B cell (primary cell): ENCODE results near the gene LY9. TPM values are rescaled to one million over a fixed set of nuclear protein-coding genes. Genes with fewer than 3 reads are reported as not detected.

ENCODE experiments used
- ATAC-seq: fragments of 200-7000 bp; cut with Tn5 transposase; one replicate; pipeline ENCODE4 v1.10.0; 2021; ENCODE audit warnings: low read depth, mild to moderate bottlenecking, moderate number of reproducible peaks, moderate library complexity
- CTCF ChIA-PET: fragments of 350-600 bp; sonication (Branson Sonifier 250); formaldehyde crosslinking; loops from one replicate; lab custom pipeline; 2021; ENCODE audit warnings: antibody characterized with exemption, inconsistent platforms; lab: Charles Lee
- POLR2A ChIA-PET: fragments of 350-600 bp; sonication (Branson Sonifier 250); formaldehyde crosslinking; loops from one replicate; lab custom pipeline; 2021; ENCODE audit warnings: antibody characterized with exemption; lab: Charles Lee
- DNase-seq: peaks from one replicate; pipeline ENCODE4 v3.0.0; 2013
- H2AFZ ChIP-seq: 2 replicates; pipeline ENCODE4 v1.6.1; 2012; ENCODE audit warnings: mild to moderate bottlenecking, low read depth, low read length; ENCODE audit not compliant: insufficient read depth, poor library complexity, severe bottlenecking
- H3K27ac ChIP-seq, 2 donors: 1 replicate in 1 of 2; 2 replicates in 1 of 2; pipeline ENCODE4 v1.5.1; 2012 to 2013; ENCODE audit warnings: low read length in 2 of 2, mild to moderate bottlenecking in 2 of 2, moderate library complexity in 1 of 2
- H3K27me3 ChIP-seq, 4 experiments: fragments of 200-600 bp in 1 of 4; sonication (generic) in 1 of 4; replicated peaks in 1 of 4; 1 replicate in 2 of 4; 2 replicates in 2 of 4; pipeline versions ENCODE4 v1.6.1 to v1.7.0; 2013 to 2016; ENCODE audit warnings: low read length in 3 of 4, mild to moderate bottlenecking in 2 of 4, mixed read lengths in 1 of 4, moderate library complexity in 1 of 4; ENCODE audit not compliant: insufficient read depth in 4 of 4, control insufficient read depth in 3 of 4; ENCODE audit errors: control extremely low read depth in 1 of 4
- H3K36me3 ChIP-seq, 2 experiments: replicated peaks in 1 of 2; 1 replicate in 1 of 2; 2 replicates in 1 of 2; pipeline versions ENCODE4 v1.6.1 to v1.7.1; 2013; ENCODE audit warnings: low read length in 1 of 2; ENCODE audit not compliant: insufficient read depth in 2 of 2, control insufficient read depth in 1 of 2; ENCODE audit errors: control extremely low read depth in 1 of 2, extremely low read depth in 1 of 2
- H3K4me1 ChIP-seq, 2 donors: fragments of 200-600 bp in 1 of 2; sonication (generic) in 1 of 2; 1 replicate in 1 of 2; 2 replicates in 1 of 2; pipeline versions ENCODE4 v1.5.1 to v1.6.1; 2013 to 2017; ENCODE audit warnings: low read length in 2 of 2; ENCODE audit not compliant: control insufficient read depth in 2 of 2, insufficient read depth in 2 of 2
- H3K4me2 ChIP-seq: replicated peaks from 2 replicates; pipeline ENCODE3; 2012; ENCODE audit warnings: mild to moderate bottlenecking, low read depth, low read length; ENCODE audit not compliant: poor library complexity, severe bottlenecking
- H3K4me3 ChIP-seq, 5 experiments: fragments of 200-600 bp in 1 of 5; sonication (generic) in 1 of 5; 1 replicate in 3 of 5; 2 replicates in 2 of 5; pipeline versions ENCODE4 v1.5.1 to v1.7.0; 2011 to 2016; ENCODE audit warnings: low read length in 4 of 5, mild to moderate bottlenecking in 4 of 5, low read depth in 2 of 5, control low read depth in 1 of 5, moderate library complexity in 1 of 5; ENCODE audit not compliant: insufficient read depth in 1 of 5; ENCODE audit errors: control extremely low read depth in 1 of 5, extremely low read depth in 1 of 5
- H3K79me2 ChIP-seq: fragments of 200-600 bp; sonication (generic); one replicate; pipeline ENCODE4 v1.6.0; 2016; ENCODE audit warnings: low read length; ENCODE audit not compliant: control insufficient read depth, insufficient read depth
- H3K9ac ChIP-seq: fragments of 200-600 bp; sonication (generic); 2 replicates; pipeline ENCODE4 v1.6.1; 2017; ENCODE audit warnings: mild to moderate bottlenecking, low read length, moderate library complexity
- H3K9me3 ChIP-seq, 3 donors: one replicate each; pipeline versions ENCODE4 v1.6.1 to v1.7.1; 2013; ENCODE audit warnings: low read length in 2 of 3; ENCODE audit not compliant: control insufficient read depth in 2 of 3, insufficient read depth in 1 of 3; ENCODE audit errors: control extremely low read depth in 1 of 3
- H4K20me1 ChIP-seq: 2 replicates; pipeline ENCODE4 v1.6.0; 2012; ENCODE audit warnings: mild to moderate bottlenecking, low read length; ENCODE audit not compliant: insufficient read depth, control insufficient read depth, poor library complexity, severe bottlenecking
- H3K27ac Mint-ChIP-seq: one replicate; pipeline ENCODE4 v1.8.0; 2021; ENCODE audit warnings: mixed read lengths
- H3K27me3 Mint-ChIP-seq: one replicate; pipeline ENCODE4 v1.8.0; 2021; ENCODE audit warnings: mixed read lengths
- H3K4me1 Mint-ChIP-seq: one replicate; pipeline ENCODE4 v1.8.0; 2021; ENCODE audit warnings: mixed read lengths
- H3K4me3 Mint-ChIP-seq: one replicate; pipeline ENCODE4 v1.8.0; 2021; ENCODE audit warnings: mixed read lengths
- H3K9me3 Mint-ChIP-seq: one replicate; pipeline ENCODE4 v1.8.0; 2022; ENCODE audit warnings: mixed read lengths; ENCODE audit not compliant: insufficient read depth
- CTCF ChIP-seq: fragments of 200-600 bp; IDR thresholded peaks from one replicate; pipeline ENCODE4 v1.8.0; 2022; ENCODE audit warnings: antibody characterized with exemption, mild to moderate bottlenecking
- EZH2 ChIP-seq: IDR thresholded peaks from 2 replicates; pipeline ENCODE4 v1.6.1; 2012; ENCODE audit warnings: borderline replicate concordance, low read depth, mild to moderate bottlenecking, moderate library complexity, low read length; ENCODE audit not compliant: insufficient read depth, poor library complexity, severe bottlenecking
- WGBS: methylation state at CpG from one replicate; pipeline ENCODE4 v1.1.5; 2013; ENCODE audit warnings: missing lambda C conversion rate; ENCODE audit not compliant: insufficient coverage; 5-methylcytosine and 5-hydroxymethylcytosine counted together
- intact Hi-C: fragments of 100-400 bp; cut with micrococcal nuclease; formaldehyde crosslinking; loops from one replicate; pipeline ENCODE4 v1.10.0; 2022
- polyA plus RNA-seq: library from polyadenylated mRNA; depleted of rRNA; stranded (reverse); fragments of >200 nt; gene quantifications from 2 replicates; pipeline ENCODE4 v1.2.3, GENCODE V29; 2012
- total RNA-seq, 2 donors: library from RNA; stranded (reverse); fragments of 120-200 nt in 1 of 2; gene quantifications; 1 replicate in 1 of 2; 2 replicates in 1 of 2; pipeline versions ENCODE4 v1.2.3 to v1.2.4, GENCODE V29; 2013 to 2022

Gene LY9
- total and polyA plus RNA-seq, 2 donors (not counting 1 experiment from before 2014, with no cell fraction given): 252 to 365 TPM

- no peak overlapping the region for H3K4me3 Mint-ChIP-seq
- H3K4me1 Mint-ChIP-seq: peaks cover 21% of the 10 kb centered on the region
- ATAC-seq (no peak), DNase-seq (no peak)
- CTCF ChIA-PET: no interaction called here
- 59% methylated on average over 3 of the region's 5 CpGs for WGBS
- no peak overlapping the region for H3K4me3 ChIP-seq
- H2AFZ ChIP-seq: no peak overlapping the region
- H3K79me2 ChIP-seq: no peaks in the 10 kb centered on the region
- H3K27me3 ChIP-seq: no peaks in the 10 kb centered on the region
- H3K9me3 ChIP-seq: no peaks in the 10 kb centered on the region
- H3K27ac ChIP-seq: no peak overlapping the region
- no peak overlapping the region for H3K9ac ChIP-seq
- H3K4me1 ChIP-seq: peaks cover 15 to 23% of the 10 kb centered on the region in 2 donors
- no peak overlapping the region for H3K27ac Mint-ChIP-seq
- TF ChIP-seq CTCF (no peak), EZH2 (no peak)
- POLR2A ChIA-PET: no interaction called here
- H3K4me2 ChIP-seq: no peak overlapping the region
- no peaks in the 10 kb centered on the region for H3K9me3 Mint-ChIP-seq
- H3K27me3 Mint-ChIP-seq: peaks cover 14% of the 10 kb centered on the region
- H3K36me3 ChIP-seq: no peaks in the 10 kb centered on the region
- intact Hi-C loops: no loop called here
- no peaks in the 10 kb centered on the region for H4K20me1 ChIP-seq
These were observed 65.0 kb downstream of the LY9 start for GRCh38 chr1:160860840-160861505.

- Mint-ChIP-seq H3K4me3 (peak within 1 kb of the TSS; percentile 39), H3K27me3 (peaks cover 14% of the 10 kb centered on the region), H3K4me1 (peaks cover 21% of the 10 kb centered on the region), H3K27ac (no peak within 1 kb of the TSS), H3K9me3 (no peaks in the 10 kb centered on the region)
- Histone ChIP-seq H3K36me3 (no peaks in the 10 kb centered on the region), H3K4me2 (peak within 1 kb of the TSS; percentile 17), H3K9me3 (no peaks in the 10 kb centered on the region), H2AFZ (peak within 1 kb of the TSS; percentile 64), H3K9ac (no peak within 1 kb of the TSS), H4K20me1 (no peaks in the 10 kb centered on the region), H3K27me3 (no peaks in the 10 kb centered on the region), H3K79me2 (no peaks in the 10 kb centered on the region), H3K4me3 (no peak within 1 kb of the TSS), H3K27ac (no peak within 1 kb of the TSS), H3K4me1 (peaks cover 15 to 23% of the 10 kb centered on the region in 2 donors)
- ChIA-PET POLR2A (interaction anchor here (0.6 kb wide), 1 partner anchor 263 kb away, joined by 5 read pairs; no protein-coding TSS in a partner anchor), CTCF (interaction anchor here (0.5 to 0.9 kb wide), 2 partner anchors 17 to 165 kb away, joined by 3 read pairs; no protein-coding TSS in a partner anchor)
- intact Hi-C loops: no loop called here
- TF ChIP-seq CTCF: no peak
- TF ChIP-seq EZH2: no peak
- ATAC-seq (peak; percentile 10), DNase-seq (no peak)
- 18% methylated on average over 6 of the region's 12 CpGs for WGBS
These were observed 66.5 kb downstream of the LY9 start, which contains the start of gene CD244 for GRCh38 chr1:160862203-160863060. CD244 (minus strand) TSS chr1:160862887; CDS start chr1:160862677, 210 bp downstream.
